Effector memory CD8-positive, alpha-beta T cell (primary cell): ENCODE data around the gene CPTP.

Experiments
- ATAC-seq: fragments of 150-1000 bp; cut with Tn5 transposase; replicated peaks from 2 replicates; pipeline ENCODE4 v1.10.0; 2021; ENCODE audit warnings: mild to moderate bottlenecking, moderate library complexity
- DNase-seq, 3 experiments: peaks; one replicate each; pipeline ENCODE4 v3.0.0; 2021
- H3K27ac Mint-ChIP-seq, 2 donors: one replicate each; pipeline ENCODE4 v1.8.0; 2022; ENCODE audit warnings: mild to moderate bottlenecking in 2 of 2, mixed read lengths in 2 of 2, moderate library complexity in 2 of 2
- H3K27me3 Mint-ChIP-seq, 2 donors: one replicate each; pipeline ENCODE4 v1.8.0; 2022; ENCODE audit warnings: mixed read lengths in 2 of 2
- H3K36me3 Mint-ChIP-seq: one replicate; pipeline ENCODE4 v1.8.0; 2022; ENCODE audit warnings: mild to moderate bottlenecking, moderate library complexity, mixed read lengths; ENCODE audit not compliant: insufficient read depth
- H3K4me1 Mint-ChIP-seq, 2 donors: one replicate each; pipeline ENCODE4 v1.8.0; 2022; ENCODE audit warnings: low read depth in 2 of 2, mixed read lengths in 2 of 2
- H3K4me3 Mint-ChIP-seq, 2 donors: one replicate each; pipeline ENCODE4 v1.8.0; 2022; ENCODE audit warnings: mild to moderate bottlenecking in 2 of 2, mixed read lengths in 2 of 2, moderate library complexity in 2 of 2
- H3K9me3 Mint-ChIP-seq, 2 donors: one replicate each; pipeline ENCODE4 v1.8.0; 2022; ENCODE audit warnings: mixed read lengths in 2 of 2

CPTP gene

GRCh38 chr1:1373815-1374588 lies 49.4 kb downstream of the CPTP start:
- Mint-ChIP-seq H3K36me3 (peaks cover 33% of the 10 kb centered on the region), H3K27ac (peak overlapping the region in 1 of 2 donors; percentile 96), H3K27me3 (no peaks in the 10 kb centered on the region), H3K4me1 (peaks cover 11 to 13% of the 10 kb centered on the region in 2 donors), H3K9me3 (no peaks in the 10 kb centered on the region), H3K4me3 (peak overlapping the region; percentile 87 to 89)
- no peak for ATAC-seq
- DNase-seq = no peak

GRCh38 chr1:1374589-1374928 lies 50.0 kb downstream of the CPTP start:
- H3K4me3 Mint-ChIP-seq = peak overlapping the region; percentile 87 to 89
- H3K27ac Mint-ChIP-seq = peak overlapping the region; percentile 95 to 96
- no peaks in the 10 kb centered on the region for H3K27me3 Mint-ChIP-seq
- no peak for DNase-seq
- no peaks in the 10 kb centered on the region for H3K9me3 Mint-ChIP-seq
- peaks cover 11 to 13% of the 10 kb centered on the region in 2 donors for H3K4me1 Mint-ChIP-seq
- peaks cover 29% of the 10 kb centered on the region for H3K36me3 Mint-ChIP-seq
- ATAC-seq = no peak

GRCh38 chr1:1374929-1375662 lies 50.5 kb downstream of the CPTP start, which contains the start of gene AURKAIP1:
TSS of gene AURKAIP1 (minus strand) at chr1:1375207. CDS start at chr1:1374756, 451 bp downstream.
- H3K9me3 Mint-ChIP-seq = no peaks in the 10 kb centered on the region
- H3K36me3 Mint-ChIP-seq = peaks cover 27% of the 10 kb centered on the region
- peak within 1 kb of the TSS; percentile 95 to 96 for H3K27ac Mint-ChIP-seq
- no peaks in the 10 kb centered on the region for H3K27me3 Mint-ChIP-seq
- peak within 1 kb of the TSS; percentile 87 to 89 for H3K4me3 Mint-ChIP-seq
- ATAC-seq (peak; percentile 70), DNase-seq (peak; percentile 91 to 92 (median 92))
- peaks cover 11 to 13% of the 10 kb centered on the region in 2 donors for H3K4me1 Mint-ChIP-seq

- Mint-ChIP-seq H3K9me3 (no peaks in the 10 kb centered on the region), H3K36me3 (peaks cover 20% of the 10 kb centered on the region), H3K4me3 (peak overlapping the region in 1 of 2 donors; percentile 87), H3K27ac (peak overlapping the region; percentile 52 to 96), H3K27me3 (no peaks in the 10 kb centered on the region), H3K4me1 (peaks cover 9 to 13% of the 10 kb centered on the region in 2 donors)
- no peak for ATAC-seq
- DNase-seq = no peak
Measured at GRCh38 chr1:1376551-1377226, 52.1 kb downstream of the CPTP start.

GRCh38 chr1:1377540-1378205 lies 53.1 kb downstream of the CPTP start:
- ATAC-seq = no peak
- DNase-seq = no peak
- peak overlapping the region in 1 of 2 donors; percentile 52 for H3K27ac Mint-ChIP-seq
- H3K9me3 Mint-ChIP-seq = no peaks in the 10 kb centered on the region
- H3K36me3 Mint-ChIP-seq = peaks cover 13% of the 10 kb centered on the region
- H3K4me1 Mint-ChIP-seq = peaks cover 7 to 10% of the 10 kb centered on the region in 2 donors
- no peaks in the 10 kb centered on the region for H3K27me3 Mint-ChIP-seq
- H3K4me3 Mint-ChIP-seq = no peak overlapping the region
